ENCODE measurements around the gene RRAS2. TPM values are rescaled to one million over a fixed set of nuclear protein-coding genes. Genes with fewer than 3 reads are reported as not detected.

Gene RRAS2
- total RNA-seq, 1 donor from 2014 or later, result 45.5 TPM

GRCh38 chr11:14378171-14378570 is 19.2 kb upstream of the RRAS2 start:
- DNase-seq (ENCODE audit: low spot score, unreplicated experiment), result no peak
- no peak overlapping the region for H3K4me3 Mint-ChIP-seq (ENCODE audit: low read depth)
- H3K4me1 Mint-ChIP-seq (ENCODE audit: low read depth), result peaks cover 2% of the 10 kb centered on the region
- H3K27ac Mint-ChIP-seq, result peak overlapping the region; percentile 14
- peaks cover 61% of the 10 kb centered on the region for H3K27me3 Mint-ChIP-seq
- H3K9me3 Mint-ChIP-seq (ENCODE audit: low read depth), result no peaks in the 10 kb centered on the region
- no peaks in the 10 kb centered on the region for H3K36me3 Mint-ChIP-seq (ENCODE audit: insufficient read depth)
- TF ChIP-seq CTCF (IDR thresholded peaks at IDR 0.05; ENCODE audit: unreplicated experiment), result no peak

GRCh38 chr11:14376920-14377319 is 17.9 kb upstream of the RRAS2 start:
- H3K9me3 Mint-ChIP-seq (ENCODE audit: low read depth), result no peaks in the 10 kb centered on the region
- DNase-seq (ENCODE audit: low spot score, unreplicated experiment), result no peak
- TF ChIP-seq CTCF (IDR thresholded peaks at IDR 0.05; ENCODE audit: unreplicated experiment), result no peak
- no peaks in the 10 kb centered on the region for H3K36me3 Mint-ChIP-seq (ENCODE audit: insufficient read depth)
- peaks cover 54% of the 10 kb centered on the region for H3K27me3 Mint-ChIP-seq
- H3K4me1 Mint-ChIP-seq (ENCODE audit: low read depth), result peaks cover 3% of the 10 kb centered on the region
- H3K4me3 Mint-ChIP-seq (ENCODE audit: low read depth), result no peak overlapping the region
- no peak overlapping the region for H3K27ac Mint-ChIP-seq

DNA sequence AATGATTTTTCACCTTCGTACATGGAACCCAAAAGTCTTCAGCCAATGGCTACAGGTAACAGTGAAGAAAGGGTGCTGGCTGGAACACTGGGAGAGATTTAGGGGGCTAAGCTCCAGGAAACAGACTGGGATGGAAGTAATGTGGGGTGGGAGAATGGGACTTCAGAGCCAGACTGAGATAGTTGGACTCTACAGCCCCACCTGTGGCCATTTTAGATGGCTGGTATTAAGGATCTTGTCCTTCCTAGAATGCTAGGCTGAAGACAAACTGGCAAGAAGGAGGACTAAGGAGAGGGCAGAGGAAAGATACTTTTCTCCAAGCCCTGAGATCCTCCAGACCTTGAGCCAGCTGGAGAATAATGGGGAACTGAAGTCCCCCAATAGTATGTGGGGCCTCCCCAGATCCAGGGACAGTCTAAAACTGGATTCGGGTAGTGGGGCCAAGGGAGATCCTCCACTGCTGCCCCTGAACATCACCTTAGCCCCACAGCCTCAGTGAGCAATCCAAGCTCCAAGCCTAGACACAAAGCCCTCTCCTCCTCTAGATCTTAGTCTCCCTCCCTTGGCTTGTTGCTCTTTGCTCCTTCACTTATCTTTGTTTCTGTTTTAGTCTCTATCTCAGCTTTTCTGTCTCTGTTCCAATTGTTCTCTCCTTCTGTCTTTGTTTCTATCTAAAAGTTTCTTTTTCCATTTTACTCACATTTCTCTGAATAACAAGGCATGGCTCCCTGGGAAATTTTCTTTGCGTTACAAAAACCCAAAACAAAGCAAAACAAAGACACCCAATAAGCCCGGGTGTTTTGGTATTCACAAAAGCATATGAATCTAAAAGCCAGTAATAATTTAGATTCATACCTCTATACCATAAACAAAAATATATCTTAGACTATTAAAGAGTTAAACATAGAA is 16.2 kb upstream of the RRAS2 start:
- TF ChIP-seq CTCF (IDR thresholded peaks at IDR 0.05; ENCODE audit: unreplicated experiment), result peak; percentile 19
- no peaks in the 10 kb centered on the region for H3K9me3 Mint-ChIP-seq (ENCODE audit: low read depth)
- no peaks in the 10 kb centered on the region for H3K36me3 Mint-ChIP-seq (ENCODE audit: insufficient read depth)
- DNase-seq (ENCODE audit: low spot score, unreplicated experiment), result no peak
- peaks cover 6% of the 10 kb centered on the region for H3K4me1 Mint-ChIP-seq (ENCODE audit: low read depth)
- peaks cover 44% of the 10 kb centered on the region for H3K27me3 Mint-ChIP-seq
- no peak overlapping the region for H3K4me3 Mint-ChIP-seq (ENCODE audit: low read depth)
- H3K27ac Mint-ChIP-seq, result no peak overlapping the region

GRCh38 chr11:14373941-14374646 is 15.1 kb upstream of the RRAS2 start:
- H3K4me3 Mint-ChIP-seq (ENCODE audit: low read depth), result no peak overlapping the region
- DNase-seq (ENCODE audit: low spot score, unreplicated experiment), result no peak
- no peak for TF ChIP-seq CTCF (IDR thresholded peaks at IDR 0.05; ENCODE audit: unreplicated experiment)
- H3K27ac Mint-ChIP-seq, result no peak overlapping the region
- H3K36me3 Mint-ChIP-seq (ENCODE audit: insufficient read depth), result no peaks in the 10 kb centered on the region
- no peaks in the 10 kb centered on the region for H3K9me3 Mint-ChIP-seq (ENCODE audit: low read depth)
- H3K27me3 Mint-ChIP-seq, result peaks cover 33% of the 10 kb centered on the region
- H3K4me1 Mint-ChIP-seq (ENCODE audit: low read depth), result peaks cover 15% of the 10 kb centered on the region

DNA sequence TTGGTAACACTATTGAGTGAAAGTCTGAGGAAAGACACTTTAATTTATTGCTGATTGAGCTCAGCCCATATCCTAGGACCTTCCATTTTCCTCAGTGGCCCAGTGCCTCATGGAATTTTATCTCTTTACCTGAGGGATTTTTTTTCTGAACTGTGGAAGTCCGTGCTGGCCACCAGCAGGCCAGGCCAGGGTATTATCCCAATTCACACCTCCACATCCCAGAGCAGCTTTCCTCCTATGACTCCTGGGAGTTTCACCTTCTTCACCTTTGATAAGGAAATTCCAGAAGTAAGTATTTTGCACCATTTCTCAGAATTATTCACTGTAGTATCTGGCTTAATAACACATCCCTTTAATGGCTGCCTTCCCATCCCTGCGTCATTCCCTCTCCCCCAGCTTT is 13.0 kb upstream of the RRAS2 start:
- H3K4me1 Mint-ChIP-seq (ENCODE audit: low read depth), result peaks cover 17% of the 10 kb centered on the region
- H3K9me3 Mint-ChIP-seq (ENCODE audit: low read depth), result no peaks in the 10 kb centered on the region
- no peaks in the 10 kb centered on the region for H3K36me3 Mint-ChIP-seq (ENCODE audit: insufficient read depth)
- no peak overlapping the region for H3K4me3 Mint-ChIP-seq (ENCODE audit: low read depth)
- no peak overlapping the region for H3K27ac Mint-ChIP-seq
- no peak for DNase-seq (ENCODE audit: low spot score, unreplicated experiment)
- H3K27me3 Mint-ChIP-seq, result peaks cover 25% of the 10 kb centered on the region
- no peak for TF ChIP-seq CTCF (IDR thresholded peaks at IDR 0.05; ENCODE audit: unreplicated experiment)
